RWPE1 (cell line): Measurements from ENCODE around the gene PET100.

Experiments
- CTCF ChIA-PET: fragments of 350-600 bp; sonication (Branson Sonifier 250); formaldehyde crosslinking; extraction: SDS; loops from one replicate; lab custom pipeline; 2021; lab: Yijun Ruan, JAX
- POLR2A ChIA-PET: fragments of 400-600 bp; formaldehyde crosslinking; extraction: SDS; loops from one replicate; lab custom pipeline; 2020; ENCODE audit warnings: antibody characterized with exemption; ENCODE audit not compliant: low non-redundant PET; lab: Yijun Ruan, JAX
- DNase-seq: peaks from one replicate; pipeline ENCODE4 v3.0.0; 2012; ENCODE audit warnings: low spot score
- H3K27ac ChIP-seq: fragments of 450-650 bp; 2 replicates; pipeline ENCODE4 v1.5.1; 2017
- TF ChIP-seq, protein P1 (sequence below): fragments of 450-650 bp; conservative IDR thresholded peaks from 2 replicates; pipeline ENCODE4 v1.5.1; 2017; ENCODE audit warnings: low read depth, mild to moderate bottlenecking

Gene PET100

DNA sequence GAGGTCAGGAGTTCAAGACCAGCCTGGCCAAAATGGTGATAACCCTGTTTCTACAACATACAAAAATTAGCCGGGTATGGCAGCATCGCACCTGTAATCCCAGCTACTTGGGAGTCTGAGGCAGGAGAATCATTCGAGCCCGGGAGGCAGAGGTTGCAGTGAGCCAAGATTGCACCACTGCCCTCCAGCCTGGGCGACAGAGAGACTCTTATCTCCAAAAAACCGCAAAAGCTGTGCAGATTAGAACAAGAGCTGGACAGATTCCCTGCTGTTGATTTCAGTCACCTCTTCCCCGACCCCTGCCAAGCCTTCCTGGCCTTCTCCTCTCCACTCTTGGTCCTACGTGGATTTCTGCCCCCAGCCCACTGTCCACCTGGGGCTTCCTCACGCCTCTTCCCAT is 25.7 kb upstream of the PET100 start:
- TF ChIP-seq, protein P1, sequence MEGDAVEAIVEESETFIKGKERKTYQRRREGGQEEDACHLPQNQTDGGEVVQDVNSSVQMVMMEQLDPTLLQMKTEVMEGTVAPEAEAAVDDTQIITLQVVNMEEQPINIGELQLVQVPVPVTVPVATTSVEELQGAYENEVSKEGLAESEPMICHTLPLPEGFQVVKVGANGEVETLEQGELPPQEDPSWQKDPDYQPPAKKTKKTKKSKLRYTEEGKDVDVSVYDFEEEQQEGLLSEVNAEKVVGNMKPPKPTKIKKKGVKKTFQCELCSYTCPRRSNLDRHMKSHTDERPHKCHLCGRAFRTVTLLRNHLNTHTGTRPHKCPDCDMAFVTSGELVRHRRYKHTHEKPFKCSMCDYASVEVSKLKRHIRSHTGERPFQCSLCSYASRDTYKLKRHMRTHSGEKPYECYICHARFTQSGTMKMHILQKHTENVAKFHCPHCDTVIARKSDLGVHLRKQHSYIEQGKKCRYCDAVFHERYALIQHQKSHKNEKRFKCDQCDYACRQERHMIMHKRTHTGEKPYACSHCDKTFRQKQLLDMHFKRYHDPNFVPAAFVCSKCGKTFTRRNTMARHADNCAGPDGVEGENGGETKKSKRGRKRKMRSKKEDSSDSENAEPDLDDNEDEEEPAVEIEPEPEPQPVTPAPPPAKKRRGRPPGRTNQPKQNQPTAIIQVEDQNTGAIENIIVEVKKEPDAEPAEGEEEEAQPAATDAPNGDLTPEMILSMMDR = no peak
- CTCF ChIA-PET = no interaction called here
- H3K27ac ChIP-seq = peak overlapping the region; percentile 9; the same call in 1 of the 2 replicates
- no peak for DNase-seq
- POLR2A ChIA-PET = no interaction called here

DNA sequence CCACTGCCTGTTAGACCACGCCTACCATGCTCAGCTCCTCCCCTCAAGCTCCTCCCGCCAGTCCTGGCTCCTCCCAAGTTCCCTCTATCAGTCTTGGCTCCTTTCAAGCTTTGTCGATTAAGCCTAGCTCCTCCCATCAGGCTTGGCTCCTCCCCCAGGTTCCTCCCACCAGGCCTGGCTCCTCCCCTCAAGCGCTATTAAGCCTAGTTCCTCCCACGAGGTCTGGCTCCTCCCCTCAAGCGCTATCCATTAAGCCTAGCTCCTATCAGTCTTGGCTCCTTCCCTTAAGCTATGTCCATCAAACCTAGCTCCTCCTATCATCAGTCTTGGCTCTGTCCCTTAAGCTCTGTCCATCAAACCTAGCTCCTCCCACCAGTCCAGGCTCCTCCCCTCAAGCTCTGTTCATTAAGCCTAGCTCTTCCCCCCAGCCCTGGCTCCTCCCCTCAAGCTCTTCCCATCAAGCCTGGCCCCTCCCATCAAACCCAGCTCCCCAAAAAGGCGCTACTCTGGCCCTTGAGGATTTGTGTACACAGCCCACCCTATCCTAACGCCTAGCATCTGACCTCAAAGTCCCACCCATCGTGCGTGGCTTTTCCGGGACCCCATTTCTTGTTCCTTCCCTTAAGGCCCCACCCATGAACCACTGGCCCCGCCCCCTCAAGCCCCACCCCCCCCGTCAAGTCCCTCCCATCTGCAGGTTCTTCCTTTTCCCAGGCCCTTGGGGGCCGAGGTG is 23.9 kb upstream of the PET100 start:
- H3K27ac ChIP-seq = no peak overlapping the region
- no peak for DNase-seq
- TF ChIP-seq, protein P1 = no peak
- POLR2A ChIA-PET = no interaction called here
- CTCF ChIA-PET = no interaction called here

DNA sequence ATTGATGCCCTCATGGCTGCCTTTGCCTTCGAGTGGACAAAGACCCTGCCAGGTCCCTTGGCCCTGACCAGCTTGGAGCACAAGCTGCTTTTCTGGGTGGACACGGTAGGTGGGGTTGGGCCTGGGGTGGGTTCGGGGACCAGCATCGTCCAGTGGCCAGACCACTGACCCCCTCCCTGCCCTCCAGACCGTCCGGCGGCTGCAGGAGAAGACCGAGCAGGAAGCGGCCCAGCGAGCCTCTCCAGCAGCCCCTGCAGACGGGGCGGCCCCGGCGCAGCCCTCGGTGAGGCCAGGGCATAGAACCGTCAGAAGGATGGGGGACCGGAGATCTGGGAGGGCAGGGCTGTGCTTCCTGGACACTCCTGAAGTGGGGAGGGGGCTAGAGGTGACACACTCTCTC is 23.3 kb upstream of the PET100 start:
- H3K27ac ChIP-seq = no peak overlapping the region
- DNase-seq = no peak
- ChIA-PET CTCF (no interaction called here), POLR2A (no interaction called here)
- TF ChIP-seq, protein P1 = no peak

DNA sequence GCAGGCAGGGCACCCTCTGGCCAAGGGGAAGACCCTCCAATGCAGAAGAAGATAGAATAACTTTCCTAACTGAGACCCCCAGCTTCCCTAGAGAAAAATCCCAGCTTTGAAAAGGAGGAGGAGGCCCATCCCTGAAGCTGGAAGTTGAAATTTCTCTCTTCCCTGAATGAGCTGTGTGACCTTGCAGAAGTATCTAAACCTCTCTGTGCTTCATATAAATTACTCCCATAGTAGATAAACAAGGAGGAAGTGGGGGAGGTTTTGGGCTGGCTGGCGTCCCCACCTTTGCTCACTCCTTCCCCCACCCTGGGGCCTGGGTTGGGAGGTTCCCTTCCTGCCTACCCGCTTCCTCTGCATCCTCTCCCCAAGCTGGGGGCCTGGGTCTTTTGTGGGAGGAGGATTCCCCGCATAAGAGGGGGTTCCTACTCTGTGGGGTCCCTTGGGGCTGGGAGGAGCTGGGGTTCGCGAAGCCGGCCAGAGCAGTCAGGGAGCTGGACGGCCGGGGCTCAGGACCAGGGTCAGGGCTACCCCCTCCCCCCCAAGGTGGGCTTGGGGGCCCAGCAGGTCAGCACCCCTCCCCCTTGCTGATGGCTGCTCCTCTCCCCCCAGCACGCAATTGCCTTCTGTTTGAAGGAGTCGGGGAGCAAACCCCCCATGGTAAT is 22.2 kb upstream of the PET100 start:
- ChIA-PET POLR2A (interaction anchor here (0.6 to 0.8 kb wide), 2 partner anchors 11 to 25 kb away, joined by 3 read pairs; no protein-coding TSS in a partner anchor), CTCF (no interaction called here)

DNA sequence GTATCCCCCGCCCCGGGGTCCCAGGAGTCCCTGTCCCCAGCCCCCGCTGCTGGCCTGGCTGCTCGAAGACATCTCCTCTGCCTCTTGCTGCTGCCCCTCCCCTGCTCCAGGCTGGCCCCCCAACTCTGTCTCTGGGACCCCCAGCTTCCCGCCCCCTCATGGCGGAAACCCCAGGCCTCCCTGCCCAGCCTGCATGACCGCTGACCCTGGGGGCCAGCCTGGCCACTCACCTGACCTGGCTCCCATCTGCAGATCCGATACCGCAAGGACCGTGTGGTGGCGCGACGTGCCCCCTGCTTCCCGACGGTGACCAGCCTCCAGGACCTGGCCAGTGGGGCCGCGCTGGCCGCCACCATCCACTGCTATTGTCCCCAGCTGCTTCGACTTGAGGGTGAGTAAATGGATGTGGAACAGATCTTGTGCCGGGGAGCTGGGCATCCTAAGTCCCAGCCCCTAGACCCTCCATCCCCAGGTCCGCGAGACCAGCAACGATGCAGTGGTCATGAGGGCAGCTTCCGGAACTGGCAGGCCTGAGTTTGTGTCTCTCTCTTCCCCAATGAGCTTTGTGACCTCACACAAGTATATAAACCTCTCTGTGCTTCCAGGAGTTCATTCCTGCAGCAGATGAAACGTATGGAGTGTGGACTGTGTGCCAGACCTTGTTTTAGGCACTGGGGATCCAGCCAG is 21.6 kb upstream of the PET100 start:
- DNase-seq = no peak
- no peak overlapping the region for H3K27ac ChIP-seq
- TF ChIP-seq, protein P1 = no peak
- CTCF ChIA-PET = interaction anchor here (0.7 to 1.5 kb wide), 4 partner anchors 10 to 39 kb away, joined by 3 to 7 read pairs (median 5); no protein-coding TSS in a partner anchor
- POLR2A ChIA-PET = interaction anchor here (0.6 kb wide), 1 partner anchor 26 kb away, joined by 3 read pairs; no protein-coding TSS in a partner anchor

More for the DNA sequence above, 22.2 kb upstream of the PET100 start:
- TF ChIP-seq, protein P1 = no peak
- no peak overlapping the region for H3K27ac ChIP-seq
- DNase-seq = no peak

DNA sequence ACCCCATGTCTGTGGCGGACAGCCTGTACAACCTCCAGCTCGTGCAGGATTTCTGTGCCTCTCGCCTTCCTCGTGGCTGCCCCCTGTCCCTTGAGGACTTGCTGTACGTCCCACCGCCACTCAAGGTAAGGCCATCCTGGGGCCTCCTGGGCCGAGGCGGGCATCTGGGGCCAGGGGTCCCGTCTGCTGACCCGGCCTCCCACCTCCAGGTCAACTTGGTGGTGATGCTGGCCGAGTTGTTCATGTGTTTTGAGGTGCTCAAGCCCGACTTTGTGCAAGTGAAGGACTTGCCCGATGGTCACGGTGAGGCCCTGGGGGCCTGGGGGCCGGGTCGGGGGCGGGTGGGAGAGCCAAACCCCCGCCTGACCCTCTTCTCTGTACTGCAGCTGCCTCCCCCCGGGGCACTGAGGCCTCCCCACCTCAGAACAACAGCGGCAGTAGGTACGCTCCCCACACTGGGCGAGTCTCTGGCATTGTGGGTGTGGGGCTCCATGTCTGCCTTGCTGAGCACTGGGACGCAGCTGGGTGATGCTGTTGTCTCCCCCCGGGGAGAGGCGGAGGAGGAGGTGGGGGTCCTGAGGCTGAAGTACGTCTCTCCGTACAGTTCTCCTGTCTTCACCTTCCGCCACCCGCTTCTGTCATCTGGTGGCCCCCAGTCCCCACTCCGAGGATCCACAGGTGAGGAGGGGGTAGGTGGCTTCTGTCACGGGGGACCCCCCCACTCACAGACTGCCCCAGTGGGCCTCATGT is 18.9 kb upstream of the PET100 start:
- H3K27ac ChIP-seq = no peak overlapping the region
- TF ChIP-seq, protein P1 = no peak
- CTCF ChIA-PET = interaction anchor here (0.6 kb wide), 1 partner anchor 208 kb away, joined by 3 read pairs; no protein-coding TSS in a partner anchor
- POLR2A ChIA-PET = no interaction called here
- no peak for DNase-seq
